Embryonic facial prominence (tissue), 1 donor: ENCODE data around the gene MALRD1.

Source experiments
- DNase-seq: peaks from one replicate; pipeline ENCODE4 v3.0.0-alpha.2; 2016; ENCODE audit errors: extremely low spot score

MALRD1 gene

DNA sequence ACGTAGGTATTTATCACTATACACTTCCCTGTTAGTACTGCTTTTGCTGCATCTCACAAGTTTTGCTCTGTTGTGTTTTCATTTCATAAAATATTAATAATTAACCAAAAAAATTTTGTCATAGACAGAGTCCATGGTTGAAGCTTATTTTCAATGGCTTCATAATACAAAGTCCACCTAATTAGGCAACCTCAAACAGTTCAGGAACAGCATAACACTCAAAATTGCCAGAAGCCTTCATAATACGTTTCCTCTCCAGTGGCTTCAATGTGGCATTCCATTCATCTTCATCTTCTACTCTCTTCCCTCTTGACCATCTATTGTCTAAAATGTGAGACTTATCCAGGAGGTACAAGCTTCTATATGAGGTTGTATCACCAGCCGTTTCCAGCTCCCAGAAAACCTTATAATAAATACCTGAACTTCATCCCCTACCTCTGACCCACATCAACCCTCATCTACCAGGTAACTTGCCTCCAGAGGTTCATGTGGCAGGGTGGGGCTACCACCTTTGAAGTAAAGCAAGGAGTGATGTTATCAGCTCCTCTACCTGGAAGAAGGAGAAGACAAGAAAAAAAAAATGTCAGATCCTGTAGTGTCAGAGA is 337.3 kb downstream of the MALRD1 start:
- DNase-seq = no peak

DNA sequence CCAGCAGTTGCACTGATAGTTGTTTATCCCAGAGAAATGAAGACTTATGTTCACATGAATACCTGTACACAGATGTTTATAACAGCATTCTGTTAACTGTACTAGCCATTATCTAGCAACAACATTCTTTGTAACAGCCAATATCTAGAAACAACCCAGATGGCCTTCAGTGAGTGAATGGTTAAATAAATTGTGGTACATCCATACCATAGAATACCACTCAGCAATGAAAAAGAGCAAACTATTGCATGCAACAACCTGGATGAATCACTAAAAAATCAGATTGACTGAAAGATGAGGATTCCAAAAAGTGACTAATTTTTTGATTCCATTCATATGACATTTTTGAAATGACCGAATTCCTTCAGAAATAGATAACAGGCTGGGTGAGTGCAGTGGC is 360.3 kb downstream of the MALRD1 start:
- no peak for DNase-seq

DNA sequence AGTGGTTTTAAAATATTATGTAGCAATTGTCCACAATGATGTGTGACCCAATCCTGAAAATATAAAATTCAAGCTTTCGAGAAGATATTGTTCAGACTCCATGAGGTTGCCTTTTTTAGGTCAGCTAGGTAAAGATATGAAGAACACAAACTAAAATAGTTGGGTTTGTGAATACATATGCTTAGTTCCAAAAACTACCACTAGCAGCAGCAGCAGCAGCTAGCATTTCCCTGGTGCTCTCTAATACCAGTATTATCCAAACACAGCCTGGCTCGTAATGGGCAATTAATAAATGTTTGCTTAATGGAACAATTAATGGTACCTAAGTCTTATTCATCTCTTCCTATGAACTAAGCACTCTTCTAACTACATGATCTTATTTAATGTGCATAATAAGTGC is 362.5 kb downstream of the MALRD1 start:
- no peak for DNase-seq

DNA sequence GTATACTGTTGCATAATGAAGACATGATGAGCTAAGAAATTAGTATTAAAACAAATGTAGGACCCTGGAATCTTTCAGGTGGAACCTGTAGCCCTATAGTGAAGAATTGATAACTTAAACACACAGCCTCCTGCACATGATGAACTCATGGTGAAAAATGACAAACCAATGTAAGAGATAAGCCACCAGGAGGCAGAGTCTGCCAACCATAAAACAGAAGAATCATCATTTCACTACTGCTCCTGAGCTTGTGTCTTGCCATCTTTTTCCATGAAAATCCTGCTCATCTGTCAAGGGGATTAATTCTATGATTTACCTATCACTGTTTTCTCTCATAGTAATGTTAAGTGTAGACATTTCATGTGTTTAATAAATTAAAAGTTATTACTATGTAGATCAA is 363.9 kb downstream of the MALRD1 start:
- no peak for DNase-seq

DNA sequence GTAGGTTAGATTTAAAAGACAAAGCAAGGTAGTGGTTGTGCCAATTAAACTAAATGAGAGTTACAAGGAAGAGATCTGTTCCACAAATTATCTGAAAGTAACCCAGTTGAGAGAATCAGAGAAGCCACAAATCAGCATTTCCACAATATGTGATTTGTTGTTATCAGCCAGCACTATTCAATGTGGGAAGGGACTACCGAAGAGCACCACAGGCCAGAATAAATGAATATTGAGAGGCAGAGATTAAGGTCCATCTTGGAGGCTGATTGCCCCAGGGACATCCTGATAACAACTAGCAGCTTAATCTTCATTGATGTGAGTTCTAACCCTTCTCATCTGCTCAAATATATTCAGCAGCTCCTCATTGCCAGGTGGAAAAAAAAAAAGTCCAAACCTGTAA is 367.6 kb downstream of the MALRD1 start:
- no peak for DNase-seq

DNA sequence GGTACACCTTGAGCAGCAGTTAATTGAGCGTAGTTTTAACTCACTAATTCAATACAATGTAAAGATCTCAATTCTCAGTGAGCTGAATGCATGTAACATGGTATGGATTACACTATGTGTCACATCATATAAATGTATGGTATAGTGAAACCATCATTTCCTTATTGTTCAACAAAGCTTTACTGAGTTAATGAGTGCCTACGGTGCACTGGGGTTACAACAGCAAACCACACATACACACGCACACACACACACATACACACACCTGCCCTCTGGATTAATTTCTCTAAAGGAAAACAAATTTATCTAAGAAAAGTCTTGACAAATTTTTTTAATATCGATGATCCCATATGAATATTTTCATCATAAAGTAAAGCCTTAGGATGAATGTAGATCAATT is 369.1 kb downstream of the MALRD1 start:
- no peak for DNase-seq

DNA sequence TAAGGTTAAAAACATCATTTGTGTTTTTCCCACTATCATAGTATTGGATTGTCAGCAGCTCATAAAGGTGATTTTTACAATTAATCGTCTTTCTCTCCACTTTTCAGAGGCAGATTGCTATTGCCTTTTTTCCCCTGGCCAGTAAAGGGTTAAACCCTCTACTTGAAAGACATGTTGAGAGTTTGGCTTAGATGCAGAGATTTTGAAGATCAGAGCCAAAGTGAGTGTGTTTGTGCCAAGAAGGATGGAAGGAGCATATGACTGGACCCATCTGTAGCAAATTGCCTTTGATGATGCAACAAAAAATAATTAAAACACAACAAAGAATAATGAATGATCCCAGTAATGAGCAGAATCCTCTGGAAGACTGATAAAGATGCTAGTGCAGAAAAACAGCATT is 373.1 kb downstream of the MALRD1 start:
- DNase-seq = no peak

DNA sequence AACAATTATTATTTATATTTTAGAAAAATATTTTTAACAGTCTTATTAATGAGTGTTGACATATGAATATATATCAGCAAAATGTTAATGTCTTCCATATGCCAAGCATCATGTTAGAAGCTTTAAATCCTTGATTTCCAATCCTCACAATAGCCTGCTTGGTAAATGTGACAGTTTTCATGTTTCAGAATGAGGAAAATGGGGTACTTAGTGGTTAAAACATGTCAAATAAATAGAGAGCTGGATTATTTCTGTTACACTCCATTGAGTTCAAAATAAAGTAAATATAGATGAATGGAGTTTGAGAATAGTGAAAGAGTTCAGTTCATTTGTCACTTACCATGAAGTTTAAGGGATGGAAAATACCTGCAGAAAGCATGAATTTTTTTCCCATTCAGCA is 377.4 kb downstream of the MALRD1 start:
- no peak for DNase-seq

DNA sequence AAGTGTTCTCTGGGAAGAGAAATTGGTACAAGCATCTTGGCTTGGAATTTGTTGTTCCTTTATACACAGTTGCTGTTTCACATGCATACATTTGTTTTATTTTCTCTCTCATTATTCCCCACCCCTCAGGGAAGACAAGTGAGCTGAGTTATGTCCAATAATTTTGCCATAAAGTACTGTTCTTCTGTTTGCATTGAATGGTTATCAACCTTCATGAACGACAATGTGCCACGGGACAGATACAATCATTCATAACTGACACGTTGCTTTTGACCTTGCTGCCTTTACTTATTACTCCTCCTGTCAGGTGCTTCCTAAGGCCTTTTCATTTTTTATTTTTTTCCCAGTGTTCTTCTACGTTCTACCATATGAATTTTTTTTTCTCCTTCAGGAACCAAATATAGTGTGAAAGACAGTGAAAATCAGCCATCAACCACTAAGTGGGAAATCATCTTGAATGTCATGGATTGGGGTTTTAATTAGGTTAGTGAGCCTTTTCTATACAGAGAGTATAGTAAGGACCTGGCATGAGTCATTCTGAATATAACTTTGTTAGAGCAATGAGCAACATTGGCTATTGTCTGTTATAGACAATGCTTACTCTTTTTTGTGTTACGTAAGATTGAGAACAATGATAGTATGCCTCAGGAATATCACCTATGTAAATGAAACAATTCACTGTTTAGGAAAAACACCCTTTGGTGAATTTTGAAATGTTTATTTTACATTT is 383.2 kb downstream of the MALRD1 start:
- no peak for DNase-seq

DNA sequence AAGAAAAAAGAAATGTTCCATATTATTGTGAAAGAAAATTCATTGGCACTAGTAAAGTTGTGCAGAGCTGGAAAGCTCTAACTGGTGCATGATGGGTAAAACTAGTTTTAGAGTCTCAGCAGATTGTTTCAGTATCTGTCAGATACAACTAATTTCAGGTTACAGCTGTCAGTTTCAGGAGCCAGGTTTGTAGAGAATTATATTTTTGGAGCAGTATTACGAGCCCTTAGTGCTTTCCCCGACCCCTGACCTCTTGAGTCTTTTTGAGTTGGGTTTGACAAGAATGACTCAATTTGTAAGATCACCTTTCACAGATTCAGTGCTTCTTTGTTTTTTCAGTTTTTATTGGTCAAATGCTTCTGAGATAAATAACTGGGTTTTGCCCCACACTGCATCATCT is 401.3 kb downstream of the MALRD1 start:
- DNase-seq = no peak

DNA sequence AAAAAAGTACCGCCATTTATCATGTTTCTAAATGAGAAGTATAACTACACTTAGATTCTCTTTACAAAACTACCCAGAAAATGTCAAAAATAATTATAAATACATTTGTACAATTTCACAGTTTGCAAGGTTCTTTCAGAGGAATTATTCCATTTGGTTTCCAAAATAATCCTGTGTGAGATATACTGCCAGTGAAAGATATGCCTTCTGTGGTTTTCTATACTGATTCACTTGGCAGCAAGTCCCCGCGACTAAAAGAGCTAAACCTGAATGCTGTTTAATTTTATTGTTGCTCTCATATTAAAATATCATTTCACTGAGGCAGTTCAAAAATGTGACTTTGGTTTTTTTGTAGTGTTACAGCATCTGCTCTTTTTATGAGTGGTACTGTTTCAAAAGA is 402.8 kb downstream of the MALRD1 start:
- no peak for DNase-seq

DNA sequence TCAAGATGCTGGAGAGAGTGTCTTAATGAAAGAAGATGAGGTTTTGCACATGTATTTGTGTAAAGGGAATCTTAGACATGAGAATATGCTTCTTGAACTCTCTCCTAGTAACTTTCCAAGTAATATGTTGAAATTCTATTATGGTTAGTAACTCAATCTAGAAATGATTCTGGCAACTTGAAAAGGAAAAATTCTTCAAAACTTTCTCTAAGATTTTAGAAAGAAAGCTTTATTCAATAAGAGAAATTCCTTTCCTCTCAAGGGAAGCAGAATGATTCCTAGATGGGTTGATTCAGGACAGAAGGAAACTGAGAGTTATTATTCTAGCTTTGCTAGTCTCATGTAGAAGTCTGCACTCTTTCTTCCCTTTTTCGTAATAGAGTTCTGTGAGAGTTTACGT is 403.3 kb downstream of the MALRD1 start:
- no peak for DNase-seq

DNA sequence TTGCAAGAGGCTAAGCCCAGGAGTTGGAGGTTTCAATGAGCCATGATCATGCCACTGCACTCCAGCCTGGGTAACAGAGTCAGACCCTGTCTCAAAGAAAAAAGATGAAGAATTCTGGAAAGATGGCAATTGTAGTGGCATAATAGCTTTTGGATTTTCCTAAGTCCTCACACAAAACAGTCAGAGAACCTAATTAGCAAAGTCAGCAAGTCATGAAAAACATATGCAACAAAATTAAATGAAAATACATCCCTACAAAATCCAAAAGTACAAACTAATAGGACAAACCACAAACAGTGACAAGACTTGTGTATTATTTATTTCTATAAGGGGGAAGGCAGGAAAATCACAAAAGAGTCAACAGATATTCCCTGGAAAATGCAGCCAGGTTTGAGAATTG is 405.4 kb downstream of the MALRD1 start:
- DNase-seq = no peak

DNA sequence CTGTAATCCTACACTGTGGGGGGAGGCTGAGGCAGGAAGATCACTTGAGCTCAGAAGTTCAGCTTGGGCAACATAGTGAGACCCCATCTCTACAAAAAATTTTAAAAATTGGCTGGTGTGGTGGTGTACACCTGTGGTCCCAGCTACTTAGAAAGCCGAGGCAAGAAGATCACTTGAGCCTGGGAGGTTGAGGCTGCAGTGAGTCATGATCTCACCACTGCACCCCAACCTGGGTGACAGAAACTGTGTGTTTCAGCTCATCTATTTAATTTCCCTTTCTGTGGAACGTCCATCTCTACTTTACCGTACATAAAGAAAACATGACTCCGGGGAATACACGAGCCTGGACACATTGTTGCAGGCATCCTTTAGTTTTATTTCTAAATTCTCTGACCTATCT is 413.0 kb downstream of the MALRD1 start:
- no peak for DNase-seq

DNA sequence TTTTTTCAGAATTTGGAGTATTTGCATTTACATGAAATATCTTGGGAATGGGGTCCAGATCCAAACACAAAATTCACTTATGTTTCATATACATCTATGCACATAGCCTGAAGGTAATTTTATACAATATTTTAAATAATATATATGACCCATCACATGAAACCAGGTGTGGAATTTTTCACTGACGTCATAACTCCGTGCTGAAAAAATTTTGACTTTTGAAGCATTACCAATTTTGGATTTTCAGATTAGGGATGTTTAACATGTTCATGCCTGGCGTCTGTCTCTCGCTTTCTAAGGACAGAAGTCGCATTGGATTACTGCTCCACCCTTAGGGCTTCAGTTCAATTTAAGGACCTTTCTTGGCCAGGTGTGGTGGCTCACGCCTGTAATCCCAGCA is 418.1 kb downstream of the MALRD1 start:
- no peak for DNase-seq

DNA sequence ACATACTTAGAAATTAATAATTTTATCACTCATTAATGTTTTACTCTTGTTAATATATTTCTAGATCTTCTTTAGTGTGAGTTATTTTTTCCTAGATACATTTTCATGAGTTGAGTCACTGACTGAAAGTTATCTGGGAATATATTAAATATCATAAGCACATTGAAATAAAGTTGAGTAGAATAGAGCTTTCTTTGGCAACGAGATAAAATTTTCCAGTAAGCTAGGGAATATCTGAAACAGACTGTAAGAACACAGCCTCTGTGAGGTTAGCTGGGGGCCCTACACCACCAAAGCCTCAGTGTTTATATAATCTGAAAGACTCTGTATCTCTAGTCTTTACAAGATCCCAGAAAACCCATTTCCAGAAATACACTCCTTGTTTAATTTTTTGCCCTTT is 419.8 kb downstream of the MALRD1 start:
- no peak for DNase-seq

DNA sequence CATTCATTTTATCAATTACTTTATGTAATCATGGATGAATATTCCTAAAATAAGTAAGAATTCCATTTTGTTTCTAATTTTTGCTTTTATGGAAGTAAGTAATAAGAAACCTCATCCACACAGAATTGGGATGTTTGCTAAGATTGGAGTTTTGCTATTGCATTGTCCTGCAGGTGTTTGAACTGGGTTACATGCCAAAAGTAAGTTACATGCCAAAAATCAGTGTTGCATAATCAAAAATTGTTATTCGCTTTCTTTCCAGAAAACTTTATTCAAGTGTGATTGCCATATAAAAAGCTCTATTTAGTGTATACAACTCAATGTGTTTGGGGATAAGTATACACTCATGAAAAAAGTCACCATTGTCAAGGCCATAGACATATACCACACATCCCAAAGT is 420.9 kb downstream of the MALRD1 start:
- DNase-seq = no peak

DNA sequence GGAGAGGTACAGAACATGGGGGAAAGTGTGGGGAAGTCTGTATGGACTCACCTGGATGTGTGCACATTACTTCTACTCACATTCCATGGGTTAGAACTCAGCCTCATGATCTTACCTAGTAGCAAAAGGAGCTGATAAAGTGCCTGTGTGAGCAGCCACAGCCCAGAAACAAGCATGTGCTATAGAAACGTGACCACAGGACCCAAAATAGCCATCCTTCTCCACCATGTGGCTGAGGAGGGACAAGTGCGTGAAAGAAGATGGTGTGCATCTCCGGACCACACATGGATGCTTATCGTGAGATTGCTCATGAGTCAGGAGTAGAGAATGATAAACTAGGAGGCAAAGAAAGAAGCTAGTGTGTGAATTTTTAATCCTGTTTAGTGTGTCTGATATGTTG is 431.3 kb downstream of the MALRD1 start:
- DNase-seq = no peak

DNA sequence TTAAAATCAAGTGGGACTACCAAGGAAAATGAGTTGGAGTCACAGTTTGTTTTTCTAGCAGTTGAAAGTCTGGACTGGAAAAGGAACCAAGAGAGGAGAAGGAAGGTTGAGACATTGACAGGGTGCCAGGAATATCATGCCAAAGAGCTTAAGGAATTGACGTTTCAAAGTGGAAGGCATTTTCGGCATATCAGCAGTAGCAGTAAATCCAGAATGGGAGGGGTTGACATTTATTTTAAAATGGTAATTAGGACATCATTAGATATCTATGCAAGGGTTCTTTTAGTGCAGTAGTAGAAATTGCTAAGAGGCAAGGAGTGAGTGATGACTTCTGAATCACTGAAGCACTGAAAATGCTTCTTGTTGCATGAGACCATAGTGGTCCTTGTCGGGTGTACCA is 431.8 kb downstream of the MALRD1 start:
- no peak for DNase-seq

DNA sequence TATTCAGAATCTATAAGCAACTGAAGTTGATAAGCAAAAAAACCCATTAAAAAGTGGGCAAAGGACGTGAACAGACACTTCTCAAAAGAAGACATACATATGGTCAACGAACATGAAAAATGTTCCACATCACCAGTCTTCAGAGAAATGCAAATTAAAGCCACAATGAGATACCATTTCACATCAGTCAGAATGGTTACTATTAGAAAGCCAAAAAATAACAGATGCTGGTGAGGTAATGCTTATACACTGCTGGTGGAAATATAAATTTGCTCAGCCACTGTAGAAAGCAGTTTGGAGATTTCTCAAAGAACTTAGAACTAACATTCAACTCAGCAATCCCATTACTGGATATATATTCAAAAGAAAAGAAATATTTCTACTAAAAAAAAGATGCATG is 434.8 kb downstream of the MALRD1 start:
- no peak for DNase-seq

DNA sequence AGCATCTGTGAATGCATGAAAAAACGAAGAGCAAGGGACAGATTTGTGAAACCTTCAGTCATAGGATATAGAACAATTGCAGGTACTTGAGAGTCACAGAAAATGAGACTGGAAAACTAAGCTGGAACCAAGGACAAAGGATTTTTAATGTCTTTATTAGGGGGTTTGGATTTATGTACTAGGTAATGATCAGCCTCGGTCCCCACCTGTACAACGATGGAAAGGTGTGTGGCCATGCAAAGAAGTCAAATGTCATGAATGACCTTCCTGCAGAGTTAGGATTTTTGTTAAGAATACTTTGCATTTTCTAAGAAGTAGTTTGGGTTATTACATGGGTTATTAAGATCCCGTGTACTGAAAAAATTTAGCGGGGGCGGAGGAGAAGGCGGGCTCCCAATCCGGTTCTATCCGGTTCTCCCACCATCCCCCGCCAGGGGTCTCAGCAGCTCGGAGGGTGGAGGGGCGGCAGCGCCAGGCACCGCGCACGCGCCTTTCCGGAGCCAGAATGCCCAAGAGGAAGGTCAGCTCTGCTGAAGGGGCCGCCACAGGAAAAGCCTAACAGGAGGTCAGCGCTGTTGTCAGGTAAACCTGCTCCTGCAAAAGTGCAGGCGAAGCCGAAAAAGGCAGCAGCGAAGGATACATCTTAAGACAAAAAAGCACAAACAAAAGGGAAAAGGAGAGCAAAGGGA is 440.1 kb downstream of the MALRD1 start:
- DNase-seq = no peak

DNA sequence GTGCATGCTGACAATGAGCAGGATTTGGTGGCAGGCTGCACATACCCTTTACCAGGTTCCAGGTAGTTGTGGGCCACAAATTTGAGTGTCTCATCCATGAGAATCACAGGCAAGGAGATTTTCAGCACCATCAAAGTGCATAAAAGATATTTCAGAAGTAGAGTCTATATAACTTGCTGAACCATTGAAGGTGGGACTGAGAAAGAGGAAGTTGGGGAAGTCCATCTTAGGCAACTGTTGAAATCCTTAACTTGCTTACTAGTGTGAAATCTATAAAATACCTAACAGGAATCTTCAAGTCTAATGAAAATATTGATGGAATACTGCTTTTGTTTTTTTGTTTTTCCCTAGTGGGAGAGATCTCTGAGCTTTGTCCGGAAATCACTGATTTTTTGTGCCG is 442.6 kb downstream of the MALRD1 start:
- no peak for DNase-seq

DNA sequence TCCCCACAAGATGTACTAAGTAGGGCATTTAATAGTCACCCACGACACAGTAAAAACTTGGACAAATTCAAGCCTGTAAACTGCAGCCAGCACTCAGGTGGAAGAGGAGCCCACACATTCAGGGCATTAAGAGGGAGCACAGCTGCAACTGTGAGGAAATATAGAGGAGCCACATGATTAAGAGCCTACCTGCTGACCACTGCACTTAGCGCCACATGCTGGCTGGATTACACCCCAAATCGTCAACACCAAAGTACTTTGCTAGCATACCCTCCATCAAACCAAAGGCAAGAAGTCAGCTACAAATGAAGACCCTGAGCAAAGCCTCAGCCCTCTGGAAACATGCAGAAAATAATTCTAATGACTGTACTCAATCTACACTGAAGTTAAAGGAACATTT is 445.3 kb downstream of the MALRD1 start:
- no peak for DNase-seq
